ENCODE results near the gene ALG2.

The ALG2 gene

GRCh38 chr9:99220011-99220410 lies 1.7 kb downstream of the ALG2 start:
- no peak overlapping the region for H3K27ac ChIP-seq
- no peak for DNase-seq (ENCODE audit: low spot score)
- CTCF ChIA-PET: interaction anchor here (0.9 kb wide), 1 partner anchor 418 kb away, joined by 3 read pairs; no protein-coding TSS in a partner anchor
- POLR2A ChIA-PET (ENCODE audit: low non-redundant PET): no interaction called here
- no peak for TF ChIP-seq CTCF (conservative IDR thresholded peaks at IDR 0.05; ENCODE audit: low read depth)

GRCh38 chr9:99216073-99216472 lies 5.7 kb downstream of the ALG2 start:
- CTCF ChIA-PET: interaction anchor here (0.6 kb wide), 2 partner anchors 419 to 1007 kb away, joined by 3 to 7 read pairs; no protein-coding TSS in a partner anchor

GRCh38 chr9:99213197-99213596 lies 8.5 kb downstream of the ALG2 start:
- CTCF ChIA-PET: interaction anchor here (0.6 kb wide), 1 partner anchor 11 kb away, joined by 3 read pairs; no protein-coding TSS in a partner anchor
- POLR2A ChIA-PET (ENCODE audit: low non-redundant PET): interaction anchor here (0.8 kb wide), 1 partner anchor 9 kb away, joined by 4 read pairs; the partner anchor contains the start of genes ALG2 and SEC61B
- no peak for DNase-seq (ENCODE audit: low spot score)
- no peak overlapping the region for H3K27ac ChIP-seq
- no peak for TF ChIP-seq CTCF (conservative IDR thresholded peaks at IDR 0.05; ENCODE audit: low read depth)

More at GRCh38 chr9:99216073-99216472, 5.7 kb downstream of the ALG2 start:
- POLR2A ChIA-PET (ENCODE audit: low non-redundant PET): no interaction called here
- DNase-seq (ENCODE audit: low spot score): no peak
- H3K27ac ChIP-seq: no peak overlapping the region
- TF ChIP-seq CTCF (conservative IDR thresholded peaks at IDR 0.05; ENCODE audit: low read depth): no peak

GRCh38 chr9:99211746-99212145 lies 10.0 kb downstream of the ALG2 start:
- ChIA-PET POLR2A (ENCODE audit: low non-redundant PET) (no interaction called here), CTCF (interaction anchor here (0.5 to 0.6 kb wide), 2 partner anchors 318 to 948 kb away, joined by 3 read pairs; no protein-coding TSS in a partner anchor)
- no peak overlapping the region for H3K27ac ChIP-seq
- TF ChIP-seq CTCF (conservative IDR thresholded peaks at IDR 0.05; ENCODE audit: low read depth): no peak
- no peak for DNase-seq (ENCODE audit: low spot score)

- CTCF ChIA-PET: interaction anchor here (1.1 kb wide), 1 partner anchor 47 kb away, joined by 4 read pairs; no protein-coding TSS in a partner anchor
- no peak overlapping the region for H3K27ac ChIP-seq
- TF ChIP-seq CTCF (conservative IDR thresholded peaks at IDR 0.05; ENCODE audit: low read depth): no peak
- no peak for DNase-seq (ENCODE audit: low spot score)
- POLR2A ChIA-PET (ENCODE audit: low non-redundant PET): no interaction called here
Measured at GRCh38 chr9:99210572-99210971, 11.2 kb downstream of the ALG2 start.

GRCh38 chr9:99201603-99202002 lies 20.1 kb downstream of the ALG2 start:
- no peak overlapping the region for H3K27ac ChIP-seq
- CTCF ChIA-PET: interaction anchor here (0.5 to 1.6 kb wide), 2 partner anchors 16 to 46 kb away, joined by 3 to 4 read pairs; no protein-coding TSS in a partner anchor
- no peak for TF ChIP-seq CTCF (conservative IDR thresholded peaks at IDR 0.05; ENCODE audit: low read depth)
- POLR2A ChIA-PET (ENCODE audit: low non-redundant PET): no interaction called here
- no peak for DNase-seq (ENCODE audit: low spot score)
